Omental fat pad (tissue), 4 donors: ENCODE data around the gene RAB34. TPM values are rescaled to one million over a fixed set of nuclear protein-coding genes. Genes with fewer than 3 reads are reported as not detected.
"Not testable (repeated sequence)": the region's sequence is repeated elsewhere in the genome, so short reads cannot be mapped to it uniquely, and the experiment has no call there.

Experiments
- ATAC-seq: fragments of 150-250 bp; one replicate; pipeline ENCODE4 v1.9.1; 2016; ENCODE audit warnings: mild to moderate bottlenecking, moderate library complexity; ENCODE audit not compliant: low FRiP score
- DNase-seq: peaks from one replicate; pipeline ENCODE4 v3.0.0-alpha.2; 2019; ENCODE audit warnings: low spot score
- CTCF ChIP-seq, 3 donors: fragments of 450-650 bp; IDR thresholded peaks; one replicate each; pipeline ENCODE4 v1.5.1; 2016 to 2017; ENCODE audit warnings: antibody characterized with exemption in 3 of 3, mild to moderate bottlenecking in 3 of 3, moderate library complexity in 2 of 3
- total RNA-seq, 4 donors: library from RNA; depleted of rRNA; stranded (reverse); fragments of >200 nt; gene quantifications; one replicate each; pipeline ENCODE4 v1.1.0, GENCODE V29; 2016

The RAB34 gene
- total RNA-seq, 4 donors from 2014 or later = 90.4 to 112 (median 101) TPM

DNA sequence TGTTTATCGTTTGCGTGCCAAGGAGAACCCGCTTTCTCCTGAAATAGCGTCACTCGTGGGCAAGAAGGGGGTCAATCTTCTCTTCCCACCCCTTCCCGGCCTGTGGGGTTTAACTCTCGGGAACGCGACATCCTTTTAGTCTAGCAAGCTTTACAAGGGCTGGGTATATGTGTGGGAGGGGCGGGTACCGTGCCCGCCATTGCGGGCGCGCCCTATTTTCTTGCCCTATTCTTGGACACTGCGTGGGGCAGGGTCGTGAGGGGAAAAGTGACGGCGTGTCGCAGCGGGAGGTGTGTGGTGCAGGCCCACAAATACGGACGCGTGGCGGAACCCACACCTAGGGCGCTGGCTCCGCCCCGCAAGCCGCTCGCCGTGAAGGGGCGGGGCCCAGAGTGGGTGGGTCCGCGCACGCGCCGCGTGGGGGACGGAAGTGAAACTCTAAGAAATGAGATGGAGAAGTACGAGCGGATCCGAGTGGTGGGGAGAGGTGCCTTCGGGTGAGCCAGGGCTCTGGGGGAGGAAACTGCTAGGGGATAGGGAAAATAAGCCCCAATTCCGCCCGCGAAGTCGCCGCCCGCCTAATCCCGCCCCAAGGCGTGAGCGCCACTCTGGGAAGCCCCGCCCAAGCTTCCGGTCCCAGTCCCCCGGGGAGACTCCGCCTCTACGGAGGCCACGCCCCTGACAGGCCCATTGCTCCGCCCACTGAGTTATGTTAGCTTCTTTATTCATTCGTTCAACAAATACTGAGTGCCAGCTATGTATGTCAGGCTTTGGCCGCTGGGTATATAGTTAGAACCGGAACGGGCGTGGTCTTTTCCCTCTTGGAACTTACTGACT, 10.9 kb upstream of the RAB34 start, which contains the start of gene NEK8:
Gene NEK8, plus strand, starts transcription at position 425 of the 837 bp plus-strand sequence. Its CDS starts 26 bp downstream, at position 451.
- DNase-seq = peak; percentile 99
- peak; percentile 72 for ATAC-seq
- TF ChIP-seq CTCF (IDR thresholded peaks at IDR 0.05) = no peak

DNA sequence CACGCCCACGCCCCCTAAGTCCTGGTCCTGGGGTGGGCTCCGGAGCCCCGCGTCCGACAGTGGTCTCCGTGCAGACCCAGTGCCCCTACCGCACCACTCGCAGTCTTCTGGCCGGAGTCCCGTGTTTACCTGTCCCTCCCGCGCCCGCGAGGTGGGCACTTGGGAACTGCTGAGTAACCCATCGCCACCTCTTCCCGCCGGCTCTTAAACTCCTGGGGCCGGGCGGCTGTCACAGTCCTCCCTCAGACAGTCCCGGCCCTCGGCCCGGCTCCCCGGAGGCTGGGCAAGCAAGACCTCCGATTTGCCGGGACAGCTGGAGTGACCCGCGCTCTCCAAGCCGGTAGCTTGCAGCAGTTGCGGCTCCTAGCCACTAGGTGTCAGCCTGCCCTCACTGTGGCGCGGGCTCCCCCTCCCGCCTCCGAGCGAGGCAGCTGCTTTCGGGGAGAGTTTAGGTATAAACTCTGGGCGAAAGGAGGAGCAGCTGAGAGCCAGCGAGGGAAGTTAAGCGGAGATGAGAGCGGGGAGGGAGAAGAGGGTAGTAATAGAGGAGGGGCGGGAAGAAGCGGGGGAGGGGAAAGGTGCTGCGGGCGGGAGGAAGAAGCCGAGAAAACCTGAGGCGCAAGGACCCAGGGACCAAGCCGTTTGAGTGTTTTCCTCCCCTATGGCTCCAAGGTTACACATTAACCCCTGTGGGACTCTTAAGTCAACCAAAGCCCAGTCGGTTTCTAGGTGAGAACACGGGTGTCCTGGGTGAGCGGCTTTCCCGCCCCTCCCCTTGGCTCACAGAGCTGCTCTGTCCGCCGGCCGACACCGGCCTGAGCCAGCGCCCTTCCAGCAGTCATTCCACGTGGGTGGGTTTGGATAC, 9.2 kb upstream of the RAB34 start:
- DNase-seq (peak; percentile 84), ATAC-seq (peak; percentile 77)
- peak in 2 of 3 donors; percentile 62 to 85 for TF ChIP-seq CTCF (IDR thresholded peaks at IDR 0.05)

- no peak for DNase-seq
- TF ChIP-seq CTCF (IDR thresholded peaks at IDR 0.05) = no peak
- ATAC-seq = peak; percentile 16
Measured at GRCh38 chr17:28726226-28726626, 8.6 kb upstream of the RAB34 start, which contains the start of gene TLCD1. Gene TLCD1, minus strand, starts transcription at chr17:28726233. Its CDS starts 136 bp downstream, at chr17:28726097.

- ATAC-seq (peak; percentile 47), DNase-seq (no peak)
- TF ChIP-seq CTCF (IDR thresholded peaks at IDR 0.05) = no peak
Measured at GRCh38 chr17:28725660-28726225, 8.1 kb upstream of the RAB34 start.

DNA sequence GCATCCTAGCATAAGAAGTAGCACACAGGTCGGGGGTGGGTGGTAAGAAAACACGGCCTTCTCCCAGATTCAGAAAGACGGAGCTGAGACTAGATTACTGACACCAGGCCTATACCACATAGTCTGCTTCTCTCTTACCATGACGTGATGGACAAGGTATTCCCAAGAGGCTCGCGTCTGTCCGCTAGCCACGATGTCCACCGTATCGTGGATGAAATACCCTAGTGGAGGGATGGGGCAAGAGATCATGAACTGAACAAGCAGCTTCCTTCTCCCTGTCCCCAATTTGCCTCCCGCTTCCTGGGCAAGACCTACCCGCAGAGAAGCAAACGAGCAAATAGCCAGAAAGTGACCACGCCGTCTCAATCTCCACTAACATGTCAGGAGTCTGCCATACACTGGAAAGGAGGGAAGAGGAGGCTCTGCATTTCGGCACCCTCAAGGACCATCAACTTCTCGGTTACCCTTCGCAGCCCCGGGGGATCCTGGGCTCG, 7.5 kb upstream of the RAB34 start:
- TF ChIP-seq CTCF (IDR thresholded peaks at IDR 0.05) = no peak
- ATAC-seq = no peak
- DNase-seq = no peak

DNA sequence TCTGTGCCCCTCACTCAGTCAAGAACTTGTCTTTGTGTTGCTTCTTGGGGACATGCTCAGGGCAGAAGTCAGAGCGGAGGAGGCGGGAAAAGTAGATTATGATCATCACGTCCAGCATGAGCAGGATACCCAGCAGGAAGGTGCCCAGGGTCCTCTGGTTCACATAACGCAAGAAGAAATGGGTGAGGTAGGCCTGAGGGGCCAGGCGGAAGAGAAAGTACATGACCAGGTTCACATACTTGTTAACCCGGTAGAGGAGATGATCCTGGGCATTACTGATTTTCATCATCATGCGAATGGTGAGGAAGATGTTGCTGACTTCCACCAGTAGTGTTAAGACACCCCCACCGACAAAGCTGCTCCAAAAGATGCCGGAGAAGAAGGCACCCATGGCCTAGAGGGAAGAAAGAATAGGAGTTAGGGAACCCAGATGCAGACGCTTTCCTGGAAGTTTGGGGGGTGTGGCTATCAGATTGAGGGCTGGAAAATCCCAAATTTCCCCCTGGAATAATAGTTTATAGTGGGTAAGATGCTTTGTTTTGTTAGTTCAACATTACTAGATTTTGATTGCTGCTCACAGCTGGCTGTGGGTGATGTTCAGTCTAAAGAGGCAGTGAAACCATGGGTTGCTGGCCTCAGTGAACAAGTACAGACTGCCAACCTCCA, 7.0 kb upstream of the RAB34 start:
- no peak for ATAC-seq
- no peak for TF ChIP-seq CTCF (IDR thresholded peaks at IDR 0.05)
- no peak for DNase-seq

GRCh38 chr17:28723836-28724499, 6.3 kb upstream of the RAB34 start:
- not testable (repeated sequence) for ATAC-seq, DNase-seq
